Prostate gland (tissue), 2 donors: ENCODE results near the gene CIRBP. TPM values are rescaled to one million over a fixed set of nuclear protein-coding genes. Genes with fewer than 3 reads are reported as not detected.
"Not testable (repeated sequence)": the region's sequence is repeated elsewhere in the genome, so short reads cannot be mapped to it uniquely, and the experiment has no call there.

Source experiments
- DNase-seq: peaks from one replicate; pipeline ENCODE4 v3.0.0-alpha.2; 2019; ENCODE audit warnings: low spot score
- H3K27ac ChIP-seq, 2 donors: fragments of 200-600 bp; sonication (generic); 2 replicates each; pipeline ENCODE4 v1.5.1; 2017 to 2019
- H3K27me3 ChIP-seq: fragments of 200-600 bp; sonication (generic); replicated peaks from 2 replicates; pipeline ENCODE4 v1.5.1; 2019; ENCODE audit not compliant: insufficient read depth
- H3K36me3 ChIP-seq, 2 donors: fragments of 200-600 bp; sonication (generic); 1 replicate in 1 of 2; 2 replicates in 1 of 2; pipeline versions ENCODE4 v1.5.1 to v1.8.1; 2017 to 2019
- H3K4me1 ChIP-seq: fragments of 200-600 bp; sonication (generic); replicated peaks from 2 replicates; pipeline ENCODE4 v1.5.1; 2019
- H3K4me3 ChIP-seq, 2 donors: fragments of 200-600 bp; sonication (generic); 2 replicates each; pipeline ENCODE4 v1.5.1; 2017 to 2019
- H3K9me3 ChIP-seq: fragments of 200-600 bp; sonication (generic); 2 replicates; pipeline ENCODE4 v1.5.1; 2017
- POLR2A ChIP-seq: fragments of 450-650 bp; IDR thresholded peaks from one replicate; pipeline ENCODE4 v1.6.1; 2016; ENCODE audit warnings: antibody characterized with exemption, mild to moderate bottlenecking
- POLR2AphosphoS5 ChIP-seq: sonication (generic); formaldehyde crosslinking; IDR thresholded peaks from one replicate; pipeline ENCODE4 v1.6.1; 2017; ENCODE audit warnings: antibody characterized with exemption
- WGBS: methylation state at CpG from one replicate; pipeline ENCODE4 v1.1.5; 2018; 5-methylcytosine and 5-hydroxymethylcytosine counted together
- intact Hi-C: fragments of 100-400 bp; cut with DNase I; formaldehyde crosslinking; loops from one replicate; pipeline ENCODE4 v1.14.2; 2022
- total RNA-seq, 2 donors: library from RNA; depleted of rRNA; stranded (reverse); fragments of >200 nt; gene quantifications; one replicate each; pipeline ENCODE4 v1.1.0, GENCODE V29; 2016
- TF ChIP-seq, protein P1 (sequence below), 4 experiments: fragments of 200-600 bp in 2 of 4; fragments of 450-650 bp in 2 of 4; sonication (generic) in 2 of 4; IDR thresholded peaks; 1 replicate in 3 of 4; 2 replicates in 1 of 4; pipeline ENCODE4 v1.5.1; 2016 to 2019; ENCODE audit warnings: antibody characterized with exemption in 4 of 4, mild to moderate bottlenecking in 2 of 4, moderate library complexity in 2 of 4

The CIRBP gene
- total RNA-seq, 2 donors from 2014 or later: 753 to 863 TPM

DNA sequence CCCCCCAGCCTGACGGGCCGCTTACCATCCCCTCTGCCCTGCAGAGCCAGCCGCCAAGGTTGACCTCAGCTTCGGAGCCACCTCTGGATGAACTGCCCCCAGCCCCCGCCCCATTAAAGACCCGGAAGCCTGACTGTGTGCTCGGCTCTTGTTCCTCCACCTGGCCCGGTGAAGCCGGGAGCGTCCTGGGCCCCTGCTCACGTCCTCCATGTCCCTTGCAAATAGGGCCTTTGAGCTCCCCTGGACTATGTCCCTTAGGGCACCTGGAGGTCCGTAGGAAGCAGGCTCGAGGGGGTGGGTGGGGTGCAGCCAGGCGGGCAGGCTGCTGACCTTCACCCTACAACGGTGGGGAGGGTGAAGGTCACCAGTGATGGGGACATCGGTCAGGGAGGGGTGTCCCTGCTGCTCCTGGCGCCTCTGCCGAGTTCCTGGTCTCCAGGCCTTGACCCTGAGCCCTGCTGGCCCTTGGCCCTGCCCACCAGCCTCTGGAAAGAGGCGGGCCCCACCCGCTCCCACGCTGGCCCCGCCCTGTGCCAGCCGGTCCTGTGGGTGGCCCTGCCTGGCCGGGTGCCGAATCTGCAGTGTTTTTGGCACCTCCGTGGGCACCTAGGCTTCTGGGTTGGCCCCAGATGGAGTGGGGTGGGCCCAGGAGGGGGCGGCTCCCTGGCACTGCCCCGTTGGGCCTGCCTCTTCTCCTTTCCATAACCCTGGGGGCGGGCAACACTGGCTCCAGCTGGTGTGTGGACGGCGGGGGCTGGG lies 24.3 kb upstream of the CIRBP start:
- peaks cover 42% of the 10 kb centered on the region for H3K4me1 ChIP-seq

DNA sequence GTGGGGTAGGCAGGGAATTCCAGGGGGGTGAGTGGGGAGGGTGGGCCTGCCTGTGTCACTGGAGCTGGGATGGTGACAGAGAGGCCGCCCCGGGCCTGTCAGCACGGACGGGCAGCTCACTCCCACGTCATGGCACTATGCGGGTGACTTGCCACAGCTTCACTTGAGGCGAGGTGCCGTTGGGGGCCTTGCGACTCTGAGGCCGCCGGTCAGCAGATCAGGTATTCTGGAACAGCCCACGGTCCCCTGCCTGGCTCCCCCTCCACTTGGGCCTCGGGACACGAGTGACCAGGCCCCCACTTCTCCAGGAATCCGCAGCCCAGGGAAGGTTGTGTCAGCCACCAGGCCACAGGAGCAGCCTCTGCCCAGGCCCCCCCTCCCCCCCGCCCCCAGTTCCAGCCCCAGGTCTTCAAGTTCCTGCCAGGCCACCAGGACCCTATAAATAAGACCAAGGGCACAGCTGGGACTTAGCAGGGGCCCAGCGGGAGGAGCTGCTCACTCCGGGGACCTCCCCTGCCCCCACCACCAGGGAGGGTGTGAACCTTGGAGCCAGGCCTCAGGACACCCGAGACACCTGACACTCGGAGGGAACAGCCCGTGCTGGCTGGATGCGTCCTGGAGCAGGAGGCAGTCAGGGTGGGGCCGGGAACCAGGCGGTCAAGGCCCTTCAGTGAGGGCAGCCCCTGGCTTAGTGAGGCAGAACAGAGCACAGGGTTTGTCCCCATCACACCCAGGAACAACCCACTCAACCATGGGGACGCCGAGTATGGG lies 23.5 kb upstream of the CIRBP start:
- TF ChIP-seq POLR2AphosphoS5 (peak; percentile 91), POLR2A (peak; percentile 10)
- TF ChIP-seq, protein P1, sequence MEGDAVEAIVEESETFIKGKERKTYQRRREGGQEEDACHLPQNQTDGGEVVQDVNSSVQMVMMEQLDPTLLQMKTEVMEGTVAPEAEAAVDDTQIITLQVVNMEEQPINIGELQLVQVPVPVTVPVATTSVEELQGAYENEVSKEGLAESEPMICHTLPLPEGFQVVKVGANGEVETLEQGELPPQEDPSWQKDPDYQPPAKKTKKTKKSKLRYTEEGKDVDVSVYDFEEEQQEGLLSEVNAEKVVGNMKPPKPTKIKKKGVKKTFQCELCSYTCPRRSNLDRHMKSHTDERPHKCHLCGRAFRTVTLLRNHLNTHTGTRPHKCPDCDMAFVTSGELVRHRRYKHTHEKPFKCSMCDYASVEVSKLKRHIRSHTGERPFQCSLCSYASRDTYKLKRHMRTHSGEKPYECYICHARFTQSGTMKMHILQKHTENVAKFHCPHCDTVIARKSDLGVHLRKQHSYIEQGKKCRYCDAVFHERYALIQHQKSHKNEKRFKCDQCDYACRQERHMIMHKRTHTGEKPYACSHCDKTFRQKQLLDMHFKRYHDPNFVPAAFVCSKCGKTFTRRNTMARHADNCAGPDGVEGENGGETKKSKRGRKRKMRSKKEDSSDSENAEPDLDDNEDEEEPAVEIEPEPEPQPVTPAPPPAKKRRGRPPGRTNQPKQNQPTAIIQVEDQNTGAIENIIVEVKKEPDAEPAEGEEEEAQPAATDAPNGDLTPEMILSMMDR (IDR thresholded peaks at IDR 0.05): peak in 1 of 4 experiments; percentile 25
- Histone ChIP-seq H3K4me1 (peaks cover 42% of the 10 kb centered on the region), H3K27ac (peak overlapping the region; percentile 91 to 100), H3K4me3 (no peak overlapping the region), H3K9me3 (no peaks in the 10 kb centered on the region), H3K36me3 (no peaks in the 10 kb centered on the region), H3K27me3 (no peaks in the 10 kb centered on the region)
- 45% methylated on average over 24 of the region's 26 CpGs for WGBS
- peak; percentile 82 for DNase-seq
- intact Hi-C loops: loop anchor here (10.0 kb wide), 1 partner anchor 211 kb away; no protein-coding TSS in a partner anchor

More for the DNA sequence above, 24.3 kb upstream of the CIRBP start:
- H3K4me3 ChIP-seq: peak overlapping the region in 1 of 2 donors; percentile 4
- peak; percentile 12 for TF ChIP-seq POLR2AphosphoS5
- TF ChIP-seq, protein P1 (IDR thresholded peaks at IDR 0.05): no peak
- TF ChIP-seq POLR2A: peak; percentile 24
- 11% methylated on average over 21 of the region's 31 CpGs for WGBS
- H3K36me3 ChIP-seq: no peaks in the 10 kb centered on the region
- H3K27ac ChIP-seq: peak overlapping the region; percentile 91 to 100
- H3K27me3 ChIP-seq: no peaks in the 10 kb centered on the region
- intact Hi-C loops: loop anchor here (1.0 to 10.0 kb wide), 2 partner anchors 21 to 210 kb away; no protein-coding TSS in a partner anchor
- H3K9me3 ChIP-seq: no peaks in the 10 kb centered on the region
- peak; percentile 56 for DNase-seq

- H3K4me3 ChIP-seq, H3K9me3 ChIP-seq, H3K27me3 ChIP-seq, H3K36me3 ChIP-seq: not testable (repeated sequence)
- WGBS: 69% methylated on average over 27 of the region's 27 CpGs
- peak overlapping the region; percentile 91 to 100 for H3K27ac ChIP-seq
- peak; percentile 12 for DNase-seq
- peaks cover 39% of the 10 kb centered on the region for H3K4me1 ChIP-seq
- intact Hi-C loops: loop anchor here (10.0 kb wide), 1 partner anchor 212 kb away; no protein-coding TSS in a partner anchor
These were observed 22.7 kb upstream of the CIRBP start for GRCh38 chr19:1246265-1247087.

GRCh38 chr19:1247748-1248138 lies 21.4 kb upstream of the CIRBP start:
- Histone ChIP-seq H3K27ac (peak overlapping the region; percentile 100), H3K4me1 (peaks cover 44% of the 10 kb centered on the region), H3K4me3 (peak overlapping the region; percentile 87 to 95), H3K36me3 (no peaks in the 10 kb centered on the region), H3K9me3 (no peaks in the 10 kb centered on the region), H3K27me3 (no peaks in the 10 kb centered on the region)
- TF ChIP-seq POLR2A (no peak), POLR2AphosphoS5 (peak; percentile 3)
- TF ChIP-seq, protein P1 (IDR thresholded peaks at IDR 0.05): no peak
- intact Hi-C loops: loop anchor here (10.0 kb wide), 1 partner anchor 213 kb away; no protein-coding TSS in a partner anchor
- DNase-seq: peak; percentile 40
- WGBS: 79% methylated on average over 8 of the region's 8 CpGs
